Measurements from ENCODE around the gene PRKCH.

DNA sequence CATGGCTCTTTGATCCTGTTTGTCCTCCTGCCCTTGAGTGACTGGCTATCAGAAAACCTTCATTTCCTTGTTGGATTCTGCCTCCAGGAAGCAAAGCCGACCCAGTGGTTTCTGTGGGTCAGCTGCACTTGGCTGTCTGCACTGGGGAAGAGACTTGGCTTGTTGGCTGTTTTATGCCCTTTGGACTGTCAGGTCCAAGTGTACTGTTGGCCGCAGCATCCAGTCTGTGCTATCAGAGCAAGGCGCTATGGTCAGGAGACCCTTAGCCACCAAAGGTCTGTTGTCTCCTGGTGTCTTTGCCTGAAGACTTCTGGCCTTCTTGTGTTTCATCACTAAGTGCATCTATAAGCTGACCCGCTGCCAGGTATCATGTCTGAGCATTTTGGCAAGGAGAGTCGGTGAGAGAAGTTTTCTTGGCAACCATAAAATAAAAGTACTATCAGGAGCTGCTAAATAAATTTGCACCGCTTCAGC, 196.6 kb downstream of the PRKCH start:
- TF ChIP-seq EZH2 (IDR thresholded peaks at IDR 0.05; ENCODE audit: borderline replicate concordance, control insufficient read depth, low read depth, low read length), result no peak
- no peak for TF ChIP-seq POLR2A (IDR thresholded peaks at IDR 0.05; ENCODE audit: low read depth, low read length)
- TF ChIP-seq, protein P1, sequence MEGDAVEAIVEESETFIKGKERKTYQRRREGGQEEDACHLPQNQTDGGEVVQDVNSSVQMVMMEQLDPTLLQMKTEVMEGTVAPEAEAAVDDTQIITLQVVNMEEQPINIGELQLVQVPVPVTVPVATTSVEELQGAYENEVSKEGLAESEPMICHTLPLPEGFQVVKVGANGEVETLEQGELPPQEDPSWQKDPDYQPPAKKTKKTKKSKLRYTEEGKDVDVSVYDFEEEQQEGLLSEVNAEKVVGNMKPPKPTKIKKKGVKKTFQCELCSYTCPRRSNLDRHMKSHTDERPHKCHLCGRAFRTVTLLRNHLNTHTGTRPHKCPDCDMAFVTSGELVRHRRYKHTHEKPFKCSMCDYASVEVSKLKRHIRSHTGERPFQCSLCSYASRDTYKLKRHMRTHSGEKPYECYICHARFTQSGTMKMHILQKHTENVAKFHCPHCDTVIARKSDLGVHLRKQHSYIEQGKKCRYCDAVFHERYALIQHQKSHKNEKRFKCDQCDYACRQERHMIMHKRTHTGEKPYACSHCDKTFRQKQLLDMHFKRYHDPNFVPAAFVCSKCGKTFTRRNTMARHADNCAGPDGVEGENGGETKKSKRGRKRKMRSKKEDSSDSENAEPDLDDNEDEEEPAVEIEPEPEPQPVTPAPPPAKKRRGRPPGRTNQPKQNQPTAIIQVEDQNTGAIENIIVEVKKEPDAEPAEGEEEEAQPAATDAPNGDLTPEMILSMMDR (IDR thresholded peaks at IDR 0.05 in 2 of 3, conservative IDR thresholded peaks at IDR 0.05 in 1 of 3; ENCODE audit: control insufficient read depth in 2 of 3, extremely low read depth in 1 of 3, insufficient read depth in 1 of 3, low read depth in 3 of 3, low read length in 3 of 3), result no peak
- no peak for TF ChIP-seq GATAD2B (conservative IDR thresholded peaks at IDR 0.05; ENCODE audit: low read depth)
- no peak for TF ChIP-seq RAD21 (IDR thresholded peaks at IDR 0.05; ENCODE audit: insufficient read depth, low read depth, low read length)
- no peak for TF ChIP-seq POLR2AphosphoS5 (IDR thresholded peaks at IDR 0.05; ENCODE audit: low read length)
- TF ChIP-seq, protein P2, sequence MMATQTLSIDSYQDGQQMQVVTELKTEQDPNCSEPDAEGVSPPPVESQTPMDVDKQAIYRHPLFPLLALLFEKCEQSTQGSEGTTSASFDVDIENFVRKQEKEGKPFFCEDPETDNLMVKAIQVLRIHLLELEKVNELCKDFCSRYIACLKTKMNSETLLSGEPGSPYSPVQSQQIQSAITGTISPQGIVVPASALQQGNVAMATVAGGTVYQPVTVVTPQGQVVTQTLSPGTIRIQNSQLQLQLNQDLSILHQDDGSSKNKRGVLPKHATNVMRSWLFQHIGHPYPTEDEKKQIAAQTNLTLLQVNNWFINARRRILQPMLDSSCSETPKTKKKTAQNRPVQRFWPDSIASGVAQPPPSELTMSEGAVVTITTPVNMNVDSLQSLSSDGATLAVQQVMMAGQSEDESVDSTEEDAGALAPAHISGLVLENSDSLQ (IDR thresholded peaks at IDR 0.05), result no peak
- no peak for TF ChIP-seq SMARCA5 (IDR thresholded peaks at IDR 0.05)

Data from GM12878 (cell line).